Osteocyte (in vitro differentiated cells): Measurements from ENCODE around the gene BASP1. TPM values are rescaled to one million over a fixed set of nuclear protein-coding genes. Genes with fewer than 3 reads are reported as not detected.

Experiments used
- DNase-seq: peaks from one replicate; pipeline ENCODE4 v3.0.0; 2021; ENCODE audit warnings: mixed read lengths; ENCODE audit not compliant: unreplicated experiment; ENCODE audit errors: extremely low spot score
- H3K27ac Mint-ChIP-seq: one replicate; pipeline ENCODE4 v1.8.0; 2021; ENCODE audit warnings: mild to moderate bottlenecking, mixed read lengths; ENCODE audit not compliant: unreplicated experiment
- H3K27me3 Mint-ChIP-seq: one replicate; pipeline ENCODE4 v1.8.0; 2021; ENCODE audit warnings: mixed read lengths; ENCODE audit not compliant: unreplicated experiment
- H3K36me3 Mint-ChIP-seq: one replicate; pipeline ENCODE4 v1.8.0; 2021; ENCODE audit warnings: mixed read lengths; ENCODE audit not compliant: unreplicated experiment
- H3K4me1 Mint-ChIP-seq: one replicate; pipeline ENCODE4 v1.8.0; 2021; ENCODE audit warnings: mixed read lengths; ENCODE audit not compliant: unreplicated experiment
- H3K4me3 Mint-ChIP-seq: one replicate; pipeline ENCODE4 v1.8.0; 2021; ENCODE audit warnings: mild to moderate bottlenecking, moderate library complexity, mixed read lengths; ENCODE audit not compliant: unreplicated experiment
- H3K9me3 Mint-ChIP-seq: one replicate; pipeline ENCODE4 v1.8.0; 2021; ENCODE audit warnings: mixed read lengths; ENCODE audit not compliant: unreplicated experiment
- total RNA-seq: library from RNA; stranded (reverse); gene quantifications from 2 replicates; pipeline ENCODE4 v1.2.1, GENCODE V29; 2021
- TF ChIP-seq, protein P1 (sequence below): fragments of 200-600 bp; sonication (generic); IDR thresholded peaks from 2 replicates; pipeline ENCODE4 v1.5.0; 2021; ENCODE audit warnings: antibody characterized with exemption, mild to moderate bottlenecking, moderate library complexity

Gene BASP1
- total RNA-seq, 1 donor from 2014 or later: 212 TPM

DNA sequence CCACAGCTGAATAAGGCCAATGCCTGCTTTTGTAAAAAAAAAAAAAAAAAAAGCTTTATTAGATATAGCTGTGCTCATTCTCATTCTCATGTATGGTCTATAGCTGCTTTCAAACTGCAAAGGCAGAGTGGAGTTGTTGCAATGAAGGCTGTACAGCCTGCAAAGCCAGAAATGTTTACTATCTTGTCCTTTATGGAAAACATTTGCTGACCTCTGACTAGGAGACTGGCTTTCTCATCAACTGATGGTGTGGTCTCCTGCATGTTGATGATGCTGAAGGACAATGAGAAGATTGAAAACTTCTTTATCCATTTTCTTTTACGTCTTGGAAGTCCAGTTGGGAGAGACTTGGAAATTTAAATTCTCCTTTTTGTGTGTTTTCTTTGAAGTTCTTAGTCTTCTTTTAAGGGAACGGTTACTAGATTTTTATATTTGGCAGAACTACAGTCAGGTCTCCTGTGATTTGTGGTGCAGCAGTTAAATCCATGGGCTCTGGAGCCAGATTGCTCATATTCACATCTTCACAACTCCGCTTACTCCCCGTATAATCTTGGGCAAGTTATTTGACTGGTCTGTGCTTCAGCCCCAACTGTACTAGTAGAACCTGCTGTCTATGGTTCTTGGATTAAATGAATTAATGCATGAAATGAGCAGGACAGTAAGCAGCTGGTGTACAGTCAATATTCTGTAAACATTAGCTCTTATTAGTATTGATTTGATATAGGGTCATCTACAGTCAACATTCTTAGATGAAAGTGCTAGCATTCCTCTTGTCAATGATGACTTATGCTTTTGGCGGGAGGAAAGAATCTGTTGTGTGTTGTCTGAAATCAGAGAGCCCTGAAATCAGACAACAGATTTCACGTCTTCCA, 39.7 kb upstream of the BASP1 start:
- Mint-ChIP-seq H3K36me3 (peaks cover 2% of the 10 kb centered on the region), H3K27ac (no peak overlapping the region), H3K27me3 (no peaks in the 10 kb centered on the region), H3K4me3 (no peak overlapping the region), H3K4me1 (peaks cover 6% of the 10 kb centered on the region), H3K9me3 (peaks cover 3% of the 10 kb centered on the region)
- TF ChIP-seq, protein P1, sequence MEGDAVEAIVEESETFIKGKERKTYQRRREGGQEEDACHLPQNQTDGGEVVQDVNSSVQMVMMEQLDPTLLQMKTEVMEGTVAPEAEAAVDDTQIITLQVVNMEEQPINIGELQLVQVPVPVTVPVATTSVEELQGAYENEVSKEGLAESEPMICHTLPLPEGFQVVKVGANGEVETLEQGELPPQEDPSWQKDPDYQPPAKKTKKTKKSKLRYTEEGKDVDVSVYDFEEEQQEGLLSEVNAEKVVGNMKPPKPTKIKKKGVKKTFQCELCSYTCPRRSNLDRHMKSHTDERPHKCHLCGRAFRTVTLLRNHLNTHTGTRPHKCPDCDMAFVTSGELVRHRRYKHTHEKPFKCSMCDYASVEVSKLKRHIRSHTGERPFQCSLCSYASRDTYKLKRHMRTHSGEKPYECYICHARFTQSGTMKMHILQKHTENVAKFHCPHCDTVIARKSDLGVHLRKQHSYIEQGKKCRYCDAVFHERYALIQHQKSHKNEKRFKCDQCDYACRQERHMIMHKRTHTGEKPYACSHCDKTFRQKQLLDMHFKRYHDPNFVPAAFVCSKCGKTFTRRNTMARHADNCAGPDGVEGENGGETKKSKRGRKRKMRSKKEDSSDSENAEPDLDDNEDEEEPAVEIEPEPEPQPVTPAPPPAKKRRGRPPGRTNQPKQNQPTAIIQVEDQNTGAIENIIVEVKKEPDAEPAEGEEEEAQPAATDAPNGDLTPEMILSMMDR: no peak
- DNase-seq: no peak

DNA sequence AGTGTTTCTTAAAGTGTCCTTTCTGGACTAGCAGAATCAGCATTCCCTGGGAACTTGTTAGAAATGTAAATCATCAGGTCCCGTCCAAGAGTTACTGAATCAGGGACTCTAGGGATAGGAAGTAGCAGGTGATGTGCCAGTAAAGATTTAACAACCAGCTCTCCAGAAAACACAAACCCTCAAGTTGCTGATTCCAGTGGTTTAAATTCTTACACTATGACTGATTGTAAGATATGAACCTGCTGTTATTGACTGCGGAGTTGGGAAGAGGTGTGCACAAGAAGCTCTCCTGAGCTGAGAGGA, 39.1 kb upstream of the BASP1 start:
- Mint-ChIP-seq H3K4me1 (peaks cover 3% of the 10 kb centered on the region), H3K27me3 (no peaks in the 10 kb centered on the region), H3K27ac (no peak overlapping the region), H3K4me3 (no peak overlapping the region), H3K36me3 (peaks cover 2% of the 10 kb centered on the region), H3K9me3 (no peaks in the 10 kb centered on the region)
- TF ChIP-seq, protein P1: no peak
- no peak for DNase-seq

DNA sequence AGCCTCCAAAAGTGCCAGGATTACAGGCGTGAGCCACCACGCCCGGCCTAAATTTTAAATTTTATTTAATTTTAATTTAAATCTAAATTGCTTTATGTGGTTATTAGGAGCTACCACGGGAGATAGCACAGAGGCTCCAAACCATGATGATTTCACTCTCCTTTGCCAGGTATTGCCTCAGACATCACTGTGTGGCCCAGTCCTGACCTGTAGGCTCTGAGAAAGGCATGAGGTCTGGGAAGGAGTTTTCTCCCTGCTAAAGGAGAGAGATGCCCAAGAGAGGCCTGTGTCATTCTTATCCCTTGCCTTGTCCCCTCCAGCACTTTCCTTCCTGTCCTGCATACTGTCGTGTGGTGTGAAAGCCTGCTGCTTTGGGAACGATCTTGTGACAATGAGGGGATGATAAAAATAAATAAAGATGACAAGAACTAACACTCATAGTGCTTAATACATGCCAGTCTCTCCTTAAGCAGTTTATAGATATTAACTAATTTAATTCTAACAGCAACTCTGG, 37.0 kb upstream of the BASP1 start:
- TF ChIP-seq, protein P1: no peak
- Mint-ChIP-seq H3K4me1 (peaks cover 7% of the 10 kb centered on the region), H3K27me3 (no peaks in the 10 kb centered on the region), H3K27ac (no peak overlapping the region), H3K9me3 (no peaks in the 10 kb centered on the region), H3K4me3 (no peak overlapping the region), H3K36me3 (peaks cover 2% of the 10 kb centered on the region)
- DNase-seq: no peak

DNA sequence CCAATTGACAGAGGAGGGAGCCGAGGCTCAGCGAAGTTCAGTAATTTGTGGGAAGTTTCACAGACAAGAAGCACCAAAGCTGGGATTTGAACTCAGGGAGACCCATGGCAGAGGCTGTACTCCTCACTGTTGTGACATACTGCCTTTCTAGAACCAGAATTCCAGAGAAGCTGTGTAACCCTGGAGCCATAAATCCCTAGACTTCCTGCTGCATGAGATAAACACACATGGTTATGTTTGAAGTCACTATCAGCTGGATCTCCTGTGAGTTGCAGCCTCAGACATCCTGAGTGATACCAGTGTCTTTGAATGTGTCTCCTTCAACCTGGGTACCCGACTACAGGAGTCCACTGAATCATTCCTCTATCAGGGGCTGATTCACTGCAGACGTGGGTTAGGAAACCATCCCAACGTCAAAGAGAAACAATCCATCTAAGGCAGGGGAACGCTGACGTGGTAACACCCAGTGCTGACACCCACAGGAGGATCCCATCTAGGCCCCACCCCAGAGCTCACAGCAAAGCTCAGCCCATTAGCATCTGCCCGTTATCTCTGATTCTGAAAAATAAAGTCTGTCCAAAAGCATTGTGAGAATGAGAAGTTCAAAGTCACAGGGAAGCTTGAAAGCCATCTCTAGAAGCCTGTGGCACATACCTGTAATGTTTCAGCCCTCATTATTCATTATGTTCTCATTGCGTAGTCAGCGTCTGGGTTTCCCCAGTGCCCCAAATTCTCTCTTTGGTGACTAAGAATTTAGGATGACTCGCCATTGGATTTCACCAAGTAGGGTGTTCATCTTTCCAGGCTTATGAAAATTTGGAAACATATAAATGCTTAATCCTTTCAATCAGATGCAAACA, 36.3 kb upstream of the BASP1 start:
- TF ChIP-seq, protein P1: no peak
- Mint-ChIP-seq H3K36me3 (peaks cover 2% of the 10 kb centered on the region), H3K9me3 (no peaks in the 10 kb centered on the region), H3K4me3 (no peak overlapping the region), H3K27ac (no peak overlapping the region), H3K4me1 (peaks cover 14% of the 10 kb centered on the region), H3K27me3 (no peaks in the 10 kb centered on the region)
- DNase-seq: no peak

DNA sequence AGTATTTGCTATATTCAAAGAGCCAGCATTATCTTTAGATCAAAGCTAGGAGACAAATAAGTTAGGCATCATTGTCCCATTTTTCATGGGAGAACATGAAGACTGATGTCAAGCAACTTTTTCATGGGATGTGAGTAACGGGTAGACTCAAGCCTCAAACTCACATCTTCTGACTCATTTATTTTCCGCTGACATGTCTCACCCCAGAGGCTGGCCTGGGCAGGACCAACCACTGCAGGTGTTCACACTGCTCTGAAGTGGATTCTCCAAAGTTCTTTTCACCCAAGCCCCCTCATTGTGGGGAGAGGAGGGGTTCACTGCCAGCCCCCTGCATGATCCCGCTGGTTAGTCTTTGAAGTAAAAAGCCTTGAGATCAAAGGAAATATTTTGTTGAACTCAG, 34.9 kb upstream of the BASP1 start:
- Mint-ChIP-seq H3K4me3 (no peak overlapping the region), H3K36me3 (no peaks in the 10 kb centered on the region)

More for the DNA sequence above, 34.9 kb upstream of the BASP1 start:
- Mint-ChIP-seq H3K27ac (no peak overlapping the region), H3K4me1 (peaks cover 27% of the 10 kb centered on the region), H3K9me3 (no peaks in the 10 kb centered on the region), H3K27me3 (no peaks in the 10 kb centered on the region)
- TF ChIP-seq, protein P1: no peak
- DNase-seq: no peak
